ENCODE measurements around the gene PERCC1. TPM values are rescaled to one million over a fixed set of nuclear protein-coding genes. Genes with fewer than 3 reads are reported as not detected.

The PERCC1 gene
- total RNA-seq, 1 donor: not detected

DNA sequence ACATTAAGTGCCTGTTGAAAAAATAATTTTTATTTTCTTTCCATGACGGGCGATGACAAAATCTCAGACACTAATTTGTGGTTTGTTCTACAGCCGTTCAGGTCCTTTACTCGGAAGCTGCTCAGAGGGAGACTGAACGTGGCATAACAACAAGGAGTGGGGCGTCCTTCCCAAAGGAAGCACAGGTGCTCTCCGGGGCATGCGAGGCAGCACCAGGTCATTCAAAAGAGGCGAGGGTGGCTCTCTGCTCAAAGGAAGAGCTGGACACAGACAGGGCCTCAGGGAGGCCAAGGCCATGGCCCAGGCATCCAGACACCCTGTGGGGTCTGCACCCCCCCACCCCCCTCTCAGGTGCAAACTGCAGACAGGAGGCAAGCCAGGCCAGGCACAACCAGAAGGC, 32.5 kb upstream of the PERCC1 start:
- H3K4me3 ChIP-seq (ENCODE audit: insufficient read depth, low read length): no peak overlapping the region
- no peaks in the 10 kb centered on the region for H3K27me3 ChIP-seq (ENCODE audit: insufficient read depth, low read length)
- H3K27ac ChIP-seq (ENCODE audit: low read depth, low read length): no peak overlapping the region
- no peaks in the 10 kb centered on the region for H3K36me3 ChIP-seq (ENCODE audit: insufficient read depth, low read length)
- H3K4me2 ChIP-seq (ENCODE audit: insufficient read depth, low read length): no peak overlapping the region
- H4K20me1 ChIP-seq (ENCODE audit: insufficient read depth, low read length): no peaks in the 10 kb centered on the region
- H3K4me1 ChIP-seq (ENCODE audit: insufficient read depth, low read length): no peaks in the 10 kb centered on the region
- no peaks in the 10 kb centered on the region for H3K79me2 ChIP-seq (ENCODE audit: insufficient read depth, low read length)
- H3K9me3 ChIP-seq (ENCODE audit: low read depth, low read length): no peaks in the 10 kb centered on the region
- no peak overlapping the region for H2AFZ ChIP-seq (ENCODE audit: low read length)
- TF ChIP-seq, protein P1, sequence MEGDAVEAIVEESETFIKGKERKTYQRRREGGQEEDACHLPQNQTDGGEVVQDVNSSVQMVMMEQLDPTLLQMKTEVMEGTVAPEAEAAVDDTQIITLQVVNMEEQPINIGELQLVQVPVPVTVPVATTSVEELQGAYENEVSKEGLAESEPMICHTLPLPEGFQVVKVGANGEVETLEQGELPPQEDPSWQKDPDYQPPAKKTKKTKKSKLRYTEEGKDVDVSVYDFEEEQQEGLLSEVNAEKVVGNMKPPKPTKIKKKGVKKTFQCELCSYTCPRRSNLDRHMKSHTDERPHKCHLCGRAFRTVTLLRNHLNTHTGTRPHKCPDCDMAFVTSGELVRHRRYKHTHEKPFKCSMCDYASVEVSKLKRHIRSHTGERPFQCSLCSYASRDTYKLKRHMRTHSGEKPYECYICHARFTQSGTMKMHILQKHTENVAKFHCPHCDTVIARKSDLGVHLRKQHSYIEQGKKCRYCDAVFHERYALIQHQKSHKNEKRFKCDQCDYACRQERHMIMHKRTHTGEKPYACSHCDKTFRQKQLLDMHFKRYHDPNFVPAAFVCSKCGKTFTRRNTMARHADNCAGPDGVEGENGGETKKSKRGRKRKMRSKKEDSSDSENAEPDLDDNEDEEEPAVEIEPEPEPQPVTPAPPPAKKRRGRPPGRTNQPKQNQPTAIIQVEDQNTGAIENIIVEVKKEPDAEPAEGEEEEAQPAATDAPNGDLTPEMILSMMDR (IDR thresholded peaks at IDR 0.05; ENCODE audit: extremely low read depth, low read depth, low read length): no peak
- no peak for DNase-seq (ENCODE audit: insufficient read length, low spot score, missing footprints)

DNA sequence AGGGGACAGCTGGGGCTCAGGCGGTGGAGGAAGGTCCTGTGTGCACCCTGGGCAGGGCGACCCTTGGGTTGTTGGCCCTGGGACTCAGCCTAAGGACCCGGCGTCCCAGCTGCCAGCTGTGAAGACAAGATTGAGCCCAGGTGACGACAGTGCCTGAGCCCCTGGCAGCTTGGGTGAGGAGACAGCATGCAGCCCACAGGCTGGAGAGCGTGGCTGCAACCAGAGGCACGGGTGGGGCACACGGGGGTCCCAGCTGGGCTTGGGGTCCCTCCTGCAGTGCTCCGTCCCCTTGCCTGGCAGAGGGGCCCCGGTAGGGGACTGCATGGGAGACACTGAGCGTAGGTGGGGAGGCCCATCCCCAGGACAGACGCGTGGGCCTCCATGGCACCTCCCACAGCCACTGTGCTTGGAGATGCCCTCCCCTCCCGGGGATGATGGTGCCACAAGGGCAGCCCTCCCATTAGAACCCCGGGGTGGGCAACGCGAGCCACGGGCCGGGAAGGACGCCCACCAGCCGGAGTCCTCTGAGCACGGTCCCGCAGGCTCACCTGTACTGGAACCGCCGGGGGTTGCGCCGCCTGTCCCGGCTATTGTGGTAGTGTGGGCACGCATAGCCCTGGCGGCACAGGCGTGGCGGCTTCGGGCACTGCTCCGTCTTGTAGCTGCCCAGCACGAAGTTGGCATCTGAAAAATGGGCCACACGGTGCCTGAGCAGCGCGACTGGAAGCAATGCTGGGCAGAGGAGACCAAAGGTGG, 31.9 kb upstream of the PERCC1 start:
- Histone ChIP-seq H3K27me3 (ENCODE audit: insufficient read depth, low read length) (no peaks in the 10 kb centered on the region), H3K4me3 (ENCODE audit: insufficient read depth, low read length) (no peak overlapping the region), H3K4me1 (ENCODE audit: insufficient read depth, low read length) (no peaks in the 10 kb centered on the region), H3K79me2 (ENCODE audit: insufficient read depth, low read length) (no peaks in the 10 kb centered on the region), H2AFZ (ENCODE audit: low read length) (no peak overlapping the region), H3K27ac (ENCODE audit: low read depth, low read length) (no peak overlapping the region), H4K20me1 (ENCODE audit: insufficient read depth, low read length) (no peaks in the 10 kb centered on the region), H3K36me3 (ENCODE audit: insufficient read depth, low read length) (no peaks in the 10 kb centered on the region), H3K4me2 (ENCODE audit: insufficient read depth, low read length) (no peak overlapping the region), H3K9me3 (ENCODE audit: low read depth, low read length) (no peaks in the 10 kb centered on the region)
- TF ChIP-seq, protein P1 (IDR thresholded peaks at IDR 0.05; ENCODE audit: extremely low read depth, low read depth, low read length): no peak
- no peak for DNase-seq (ENCODE audit: insufficient read length, low spot score, missing footprints)

DNA sequence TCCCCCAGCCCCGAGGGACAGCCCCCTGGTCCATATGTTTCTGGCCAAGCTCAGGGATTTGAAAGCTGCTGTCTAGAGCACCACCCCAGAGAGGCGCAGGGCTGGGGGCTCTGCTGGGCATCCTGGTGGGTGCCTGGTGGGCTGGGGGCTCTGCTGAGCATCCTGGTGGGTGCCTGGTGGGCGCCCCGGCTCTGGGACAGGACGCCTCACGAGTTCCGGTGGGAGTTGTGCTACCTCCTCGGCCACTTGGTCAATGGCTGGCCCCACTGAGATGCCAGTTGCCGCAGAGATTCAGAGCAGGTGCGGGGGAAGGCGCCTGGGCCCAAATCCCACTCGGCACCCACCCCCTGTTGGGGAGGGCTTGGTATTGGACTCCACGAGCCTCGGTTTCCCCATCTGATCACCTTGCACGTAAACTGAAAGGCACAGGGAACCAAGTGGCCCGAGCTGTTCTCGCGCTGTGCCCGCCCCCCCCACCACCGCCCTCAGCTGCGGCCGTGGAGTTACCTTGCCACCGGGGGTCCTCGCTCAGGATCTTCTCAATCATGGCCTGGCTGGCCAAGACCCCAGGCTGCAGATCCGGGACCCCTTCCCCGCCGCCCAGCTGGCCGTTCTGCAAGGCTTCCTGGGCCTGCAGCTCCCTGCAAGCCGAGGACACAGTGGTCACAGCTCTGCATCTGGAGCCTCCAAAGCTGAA, 29.7 kb upstream of the PERCC1 start:
- H3K9me3 ChIP-seq (ENCODE audit: low read depth, low read length): no peaks in the 10 kb centered on the region
- no peaks in the 10 kb centered on the region for H3K79me2 ChIP-seq (ENCODE audit: insufficient read depth, low read length)
- peaks cover 5% of the 10 kb centered on the region for H4K20me1 ChIP-seq (ENCODE audit: insufficient read depth, low read length)
- TF ChIP-seq, protein P1 (IDR thresholded peaks at IDR 0.05; ENCODE audit: extremely low read depth, low read depth, low read length): no peak
- no peak overlapping the region for H3K4me3 ChIP-seq (ENCODE audit: insufficient read depth, low read length)
- no peaks in the 10 kb centered on the region for H3K36me3 ChIP-seq (ENCODE audit: insufficient read depth, low read length)
- no peaks in the 10 kb centered on the region for H3K27me3 ChIP-seq (ENCODE audit: insufficient read depth, low read length)
- H3K27ac ChIP-seq (ENCODE audit: low read depth, low read length): no peak overlapping the region
- H2AFZ ChIP-seq (ENCODE audit: low read length): no peak overlapping the region
- no peak overlapping the region for H3K4me2 ChIP-seq (ENCODE audit: insufficient read depth, low read length)
- H3K4me1 ChIP-seq (ENCODE audit: insufficient read depth, low read length): no peaks in the 10 kb centered on the region
- DNase-seq (ENCODE audit: insufficient read length, low spot score, missing footprints): no peak

DNA sequence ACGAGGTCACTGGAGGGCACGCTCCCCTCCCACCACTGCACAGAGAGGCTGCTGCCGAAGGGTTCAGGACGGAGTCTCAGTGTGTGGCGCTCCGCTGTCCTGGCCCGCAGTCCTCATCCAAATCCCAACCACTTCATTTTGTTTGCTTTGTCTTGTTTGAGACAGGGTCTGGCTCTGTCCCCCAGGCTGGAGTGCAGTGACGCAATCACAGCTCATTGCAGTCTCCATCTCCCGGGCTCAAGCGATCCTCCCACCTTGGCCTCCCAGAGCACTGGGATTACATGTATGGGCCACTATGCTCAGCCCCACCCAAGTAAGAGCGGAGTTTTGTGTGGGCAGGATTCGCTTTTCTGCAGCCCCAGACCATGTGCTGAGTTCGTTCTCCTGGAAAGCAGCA, 29.1 kb upstream of the PERCC1 start:
- H4K20me1 ChIP-seq (ENCODE audit: insufficient read depth, low read length): peaks cover 5% of the 10 kb centered on the region
- H3K4me3 ChIP-seq (ENCODE audit: insufficient read depth, low read length): no peak overlapping the region
- no peaks in the 10 kb centered on the region for H3K4me1 ChIP-seq (ENCODE audit: insufficient read depth, low read length)
- no peaks in the 10 kb centered on the region for H3K27me3 ChIP-seq (ENCODE audit: insufficient read depth, low read length)
- no peaks in the 10 kb centered on the region for H3K36me3 ChIP-seq (ENCODE audit: insufficient read depth, low read length)
- TF ChIP-seq, protein P1 (IDR thresholded peaks at IDR 0.05; ENCODE audit: extremely low read depth, low read depth, low read length): no peak
- H2AFZ ChIP-seq (ENCODE audit: low read length): no peak overlapping the region
- no peaks in the 10 kb centered on the region for H3K79me2 ChIP-seq (ENCODE audit: insufficient read depth, low read length)
- no peak overlapping the region for H3K4me2 ChIP-seq (ENCODE audit: insufficient read depth, low read length)
- no peak overlapping the region for H3K27ac ChIP-seq (ENCODE audit: low read depth, low read length)
- no peak for DNase-seq (ENCODE audit: insufficient read length, low spot score, missing footprints)
- H3K9me3 ChIP-seq (ENCODE audit: low read depth, low read length): no peaks in the 10 kb centered on the region

Measured in osteoblast (primary cell).